ENCODE results near the gene DOCK2. TPM values are rescaled to one million over a fixed set of nuclear protein-coding genes. Genes with fewer than 3 reads are reported as not detected.

DOCK2 gene
- total and polyA plus RNA-seq, 9 of the 15 experiments (the other 6 are each of a cell fraction or from before 2014, with no cell fraction given), result 4.5 to 42.6 (median 20.5) TPM

GRCh38 chr5:169637085-169637548, at the start of gene DOCK2 (continued):
- TF ChIP-seq, protein P1, sequence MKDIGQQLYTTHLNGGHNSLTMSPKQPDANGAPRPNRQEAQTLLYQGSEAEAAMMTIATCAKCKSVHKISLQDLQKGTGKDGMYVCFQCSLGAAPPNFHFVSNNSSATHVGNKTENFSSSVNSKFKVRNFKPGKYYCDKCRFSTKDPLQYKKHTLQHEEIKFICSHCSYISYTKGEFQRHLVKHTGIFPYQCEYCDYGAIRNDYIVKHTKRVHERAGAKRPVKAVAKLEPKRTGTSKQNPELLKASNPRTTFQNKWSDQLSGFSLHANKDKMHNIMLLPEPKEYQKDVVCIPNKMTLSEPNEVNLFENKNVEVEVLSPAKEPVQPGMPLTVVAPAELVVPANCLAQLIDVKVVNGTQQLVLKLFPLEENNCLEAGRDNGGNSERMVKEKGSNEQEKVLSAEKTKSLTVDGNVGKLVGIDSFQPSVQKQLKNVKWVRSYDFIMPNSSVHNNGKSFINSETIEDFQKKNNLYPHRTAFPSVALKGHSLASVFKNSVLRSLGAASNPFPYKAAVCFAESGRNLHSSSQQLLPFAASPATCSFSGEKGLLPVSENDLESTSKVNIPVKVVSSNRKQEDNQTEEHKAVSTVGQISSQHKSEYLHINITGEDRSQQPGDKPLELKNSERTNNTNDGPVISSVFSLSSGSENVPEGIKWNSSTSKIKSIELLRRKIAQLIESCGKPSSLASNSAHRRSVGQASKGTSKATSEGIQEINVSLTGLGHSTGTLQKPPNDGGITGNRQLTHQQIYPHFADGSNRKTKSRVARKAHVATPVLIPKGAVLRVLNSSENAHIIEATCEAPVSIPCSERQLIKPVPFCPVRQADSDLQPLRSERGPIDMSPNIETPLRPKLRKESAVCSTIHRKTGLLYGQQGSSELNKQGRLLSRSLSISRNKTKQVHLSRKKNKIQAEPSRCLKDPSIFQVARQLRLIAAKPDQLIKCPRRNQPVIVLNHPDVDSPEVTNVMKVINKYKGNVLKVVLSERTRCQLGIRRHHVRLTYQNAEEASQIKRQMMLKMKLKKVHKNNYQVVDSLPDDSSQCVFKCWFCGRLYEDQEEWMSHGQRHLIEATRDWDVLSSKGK (CRISPR knock-in tag; IDR thresholded peaks at IDR 0.05), result no peak
- TF ChIP-seq ZNF512 (tag; IDR thresholded peaks at IDR 0.05) (no peak), NCOA6 (IDR thresholded peaks at IDR 0.05) (no peak), NRF1 (conservative IDR thresholded peaks at IDR 0.05 in 1 of 2, IDR thresholded peaks at IDR 0.05 in 1 of 2) (peak in 1 of 2 experiments; percentile 14; a peak in 2 of 4 replicates), EGR1 (conservative IDR thresholded peaks at IDR 0.05) (no peak), ZNF740 (CRISPR knock-in tag; IDR thresholded peaks at IDR 0.05) (peak; percentile 49; the same call in 1 of the 2 replicates), ZNF740 (tag; IDR thresholded peaks at IDR 0.05) (no peak), BCLAF1 (IDR thresholded peaks at IDR 0.05; ENCODE audit: borderline replicate concordance in 1 of 2, control insufficient read depth in 1 of 2, low read depth in 2 of 2, low read length in 1 of 2) (no peak), MAX (CRISPR knock-in tag; IDR thresholded peaks at IDR 0.05) (peak; percentile 83), BACH1 (tag; IDR thresholded peaks at IDR 0.05) (no peak), NFE2 (IDR thresholded peaks at IDR 0.05; ENCODE audit: low read depth) (no peak)
- TF ChIP-seq, protein P2, sequence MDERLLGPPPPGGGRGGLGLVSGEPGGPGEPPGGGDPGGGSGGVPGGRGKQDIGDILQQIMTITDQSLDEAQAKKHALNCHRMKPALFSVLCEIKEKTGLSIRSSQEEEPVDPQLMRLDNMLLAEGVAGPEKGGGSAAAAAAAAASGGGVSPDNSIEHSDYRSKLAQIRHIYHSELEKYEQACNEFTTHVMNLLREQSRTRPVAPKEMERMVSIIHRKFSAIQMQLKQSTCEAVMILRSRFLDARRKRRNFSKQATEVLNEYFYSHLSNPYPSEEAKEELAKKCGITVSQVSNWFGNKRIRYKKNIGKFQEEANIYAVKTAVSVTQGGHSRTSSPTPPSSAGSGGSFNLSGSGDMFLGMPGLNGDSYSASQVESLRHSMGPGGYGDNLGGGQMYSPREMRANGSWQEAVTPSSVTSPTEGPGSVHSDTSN (CRISPR knock-in tag; IDR thresholded peaks at IDR 0.05; ENCODE audit: low read depth), result no peak
- TF ChIP-seq, protein P2 (tag; conservative IDR thresholded peaks at IDR 0.05; ENCODE audit: low read depth), result no peak

Data from K562 (cell line).